ENCODE measurements around the gene GALNT9.

DNA sequence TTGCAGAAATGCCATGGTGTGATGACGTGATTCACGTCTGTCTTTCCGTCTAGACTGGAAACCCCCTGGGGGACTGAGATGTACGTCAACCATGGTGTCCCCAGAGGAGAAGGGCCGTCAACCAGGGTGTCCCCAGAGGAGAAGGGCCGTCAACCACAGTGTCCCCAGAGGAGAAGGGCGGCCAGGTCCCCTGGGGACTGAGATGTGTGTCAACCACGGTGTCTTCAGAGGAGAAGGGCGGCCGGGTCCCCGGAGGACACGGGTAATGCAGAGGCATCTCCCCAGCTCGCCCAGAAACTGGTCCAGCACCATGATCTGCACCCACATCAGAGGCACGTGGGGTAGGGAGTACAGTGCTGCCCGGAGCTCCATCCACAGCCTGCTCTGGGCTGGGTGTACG, 30.6 kb upstream of the GALNT9 start:
- no peak for TF ChIP-seq POLR2A (IDR thresholded peaks at IDR 0.05; ENCODE audit: low read depth)
- TF ChIP-seq POLR2AphosphoS5 (IDR thresholded peaks at IDR 0.05), result no peak
